PC-3 (cell line): Measurements from ENCODE around the gene BCAT1. TPM values are rescaled to one million over a fixed set of nuclear protein-coding genes. Genes with fewer than 3 reads are reported as not detected.

ENCODE experiments used
- ATAC-seq: fragments of 200-7000 bp; cut with Tn5 transposase; 2 replicates; pipeline ENCODE4 v1.9.1; 2020; ENCODE audit warnings: mild to moderate bottlenecking, moderate library complexity
- BruUV-seq: library from RNA; stranded (reverse); fragments of 400-500 nt; replicated peaks from 2 replicates; lab custom pipeline; 2021; lab: Mats Ljungman, UMichigan
- CTCF ChIA-PET: fragments of 300-600 bp; sonication (Branson Sonifier 250); formaldehyde crosslinking; loops from one replicate; lab custom pipeline; 2022; ENCODE audit warnings: antibody characterized with exemption; lab: Charles Lee
- POLR2A ChIA-PET: fragments of 300-600 bp; sonication (Branson Sonifier 250); formaldehyde crosslinking; loops from one replicate; lab custom pipeline; 2022; ENCODE audit warnings: antibody characterized with exemption; ENCODE audit not compliant: unreplicated experiment; lab: Charles Lee
- DNase-seq: peaks from one replicate; pipeline ENCODE4 v3.0.0-alpha.2; 2015
- H2AFZ ChIP-seq: fragments of 300-600 bp; sonication (generic); 2 replicates; pipeline ENCODE4 v1.6.0; 2016; ENCODE audit warnings: antibody characterized with exemption, low read length
- H3F3A ChIP-seq: fragments of 300-600 bp; sonication (generic); one replicate; pipeline ENCODE4 v1.6.0; 2017; ENCODE audit warnings: antibody characterized with exemption, low read length, control low read depth, mild to moderate bottlenecking; ENCODE audit not compliant: unreplicated experiment
- H3K27ac ChIP-seq: fragments of 300-600 bp; sonication (generic); 2 replicates; pipeline ENCODE4 v1.5.1; 2016; ENCODE audit warnings: mild to moderate bottlenecking, low read length
- H3K27me3 ChIP-seq: fragments of 300-600 bp; sonication (generic); 2 replicates; pipeline ENCODE4 v1.6.1; 2016; ENCODE audit warnings: low read length, mixed read lengths
- H3K36me3 ChIP-seq: fragments of 300-600 bp; sonication (generic); 2 replicates; pipeline ENCODE4 v1.6.1; 2016; ENCODE audit warnings: low read depth, mixed run types, low read length, mixed read lengths
- H3K4me1 ChIP-seq: fragments of 300-600 bp; sonication (generic); 2 replicates; pipeline ENCODE4 v1.5.1; 2016; ENCODE audit warnings: low read length; ENCODE audit not compliant: insufficient read depth
- H3K4me2 ChIP-seq: fragments of 300-600 bp; sonication (generic); 2 replicates; pipeline ENCODE4 v1.6.0; 2016; ENCODE audit warnings: low read length
- H3K4me3 ChIP-seq: fragments of 300-600 bp; sonication (generic); 2 replicates; pipeline ENCODE4 v1.5.1; 2016; ENCODE audit warnings: mild to moderate bottlenecking, low read length, mixed read lengths
- H3K79me2 ChIP-seq: fragments of 300-600 bp; sonication (generic); 2 replicates; pipeline ENCODE4 v1.6.1; 2017; ENCODE audit warnings: low read length, mixed read lengths
- H3K9ac ChIP-seq: fragments of 300-600 bp; sonication (generic); 2 replicates; pipeline ENCODE4 v1.6.0; 2016; ENCODE audit warnings: mild to moderate bottlenecking, low read length
- H3K9me2 ChIP-seq: fragments of 300-600 bp; sonication (generic); replicated peaks from 2 replicates; pipeline ENCODE4 v1.6.1; 2016; ENCODE audit warnings: mixed run types, low read length, mixed read lengths
- H3K9me3 ChIP-seq: fragments of 300-600 bp; sonication (generic); 2 replicates; pipeline ENCODE4 v1.6.1; 2016; ENCODE audit warnings: low read length, mixed read lengths
- H4K20me1 ChIP-seq: fragments of 300-600 bp; sonication (generic); 2 replicates; pipeline ENCODE4 v1.6.1; 2016; ENCODE audit warnings: low read length, mixed read lengths
- CTCF ChIP-seq: fragments of 300-600 bp; sonication (generic); conservative IDR thresholded peaks from 2 replicates; pipeline ENCODE4 v1.5.1; 2017; ENCODE audit warnings: antibody characterized with exemption, low read depth, mild to moderate bottlenecking, low read length
- EZH2 ChIP-seq: fragments of 300-600 bp; sonication (generic); IDR thresholded peaks from one replicate; pipeline ENCODE4 v1.6.1; 2017; ENCODE audit warnings: antibody characterized with exemption, mild to moderate bottlenecking, low read length; ENCODE audit not compliant: unreplicated experiment
- EZH2phosphoT487 ChIP-seq: fragments of 300-600 bp; sonication (generic); IDR thresholded peaks from 2 replicates; pipeline ENCODE4 v1.6.1; 2018; ENCODE audit warnings: mild to moderate bottlenecking, antibody characterized with exemption, low read length, borderline replicate concordance
- intact Hi-C: fragments of 100-400 bp; cut with micrococcal nuclease; formaldehyde crosslinking; loops from 2 replicates; pipeline ENCODE4 v1.9.0; 2023
- total RNA-seq: library from RNA; depleted of rRNA; stranded (reverse); fragments of >200 nt; gene quantifications from 2 replicates; pipeline ENCODE4 v1.2.3, GENCODE V29; 2014

BCAT1 gene
- total RNA-seq, 1 experiment from 2014 or later = not detected

- Histone ChIP-seq H4K20me1 (no peaks in the 10 kb centered on the region), H3K4me2 (no peak overlapping the region), H3K36me3 (no peaks in the 10 kb centered on the region), H3F3A (no peaks in the 10 kb centered on the region), H3K4me3 (no peak overlapping the region), H3K27me3 (no peaks in the 10 kb centered on the region), H3K9me2 (no peaks in the 10 kb centered on the region), H2AFZ (no peak overlapping the region), H3K4me1 (no peaks in the 10 kb centered on the region), H3K9me3 (no peaks in the 10 kb centered on the region), H3K27ac (no peak overlapping the region), H3K9ac (no peak overlapping the region), H3K79me2 (no peaks in the 10 kb centered on the region)
- ChIA-PET POLR2A (no interaction called here), CTCF (no interaction called here)
- intact Hi-C loops = no loop called here
- ATAC-seq (no peak), DNase-seq (no peak)
- BruUV-seq = no TSS peak
- no peak for TF ChIP-seq EZH2phosphoT487
- TF ChIP-seq CTCF = no peak
- no peak for TF ChIP-seq EZH2
Observed at GRCh38 chr12:24821691-24822090, 127.2 kb downstream of the BCAT1 start.

GRCh38 chr12:24820872-24821271 lies 128.0 kb downstream of the BCAT1 start:
- BruUV-seq = no TSS peak
- no peaks in the 10 kb centered on the region for H3F3A ChIP-seq
- no peak for DNase-seq
- no peak for ATAC-seq
- H3K4me1 ChIP-seq = no peaks in the 10 kb centered on the region
- CTCF ChIA-PET = no interaction called here
- TF ChIP-seq EZH2phosphoT487 = no peak
- H3K9me3 ChIP-seq = no peaks in the 10 kb centered on the region
- H3K27ac ChIP-seq = no peak overlapping the region
- POLR2A ChIA-PET = no interaction called here
- no peaks in the 10 kb centered on the region for H3K27me3 ChIP-seq
- no peaks in the 10 kb centered on the region for H4K20me1 ChIP-seq
- H3K9ac ChIP-seq = no peak overlapping the region
- no peaks in the 10 kb centered on the region for H3K79me2 ChIP-seq
- H3K9me2 ChIP-seq = no peaks in the 10 kb centered on the region
- H3K4me2 ChIP-seq = no peak overlapping the region
- no peak overlapping the region for H2AFZ ChIP-seq
- no peaks in the 10 kb centered on the region for H3K36me3 ChIP-seq
- H3K4me3 ChIP-seq = no peak overlapping the region
- intact Hi-C loops = no loop called here

GRCh38 chr12:24818351-24818750 lies 130.6 kb downstream of the BCAT1 start:
- no peaks in the 10 kb centered on the region for H3F3A ChIP-seq
- BruUV-seq = no TSS peak
- no peak for DNase-seq
- no peak for ATAC-seq
- no peak overlapping the region for H3K27ac ChIP-seq
- ChIA-PET POLR2A (no interaction called here), CTCF (no interaction called here)
- no peaks in the 10 kb centered on the region for H3K27me3 ChIP-seq
- no peak overlapping the region for H3K4me2 ChIP-seq
- intact Hi-C loops = no loop called here
- no peak for TF ChIP-seq EZH2phosphoT487
- TF ChIP-seq EZH2 = no peak
- TF ChIP-seq CTCF = no peak
- no peaks in the 10 kb centered on the region for H4K20me1 ChIP-seq
- H2AFZ ChIP-seq = no peak overlapping the region
- H3K4me3 ChIP-seq = no peak overlapping the region
- no peaks in the 10 kb centered on the region for H3K9me2 ChIP-seq
- no peaks in the 10 kb centered on the region for H3K4me1 ChIP-seq
- no peaks in the 10 kb centered on the region for H3K9me3 ChIP-seq
- H3K36me3 ChIP-seq = no peaks in the 10 kb centered on the region
- H3K9ac ChIP-seq = no peak overlapping the region
- H3K79me2 ChIP-seq = no peaks in the 10 kb centered on the region
